IPS-20b (cell line): ENCODE measurements around the gene TUFM.
"Not testable (repeated sequence)": the region's sequence is repeated elsewhere in the genome, so short reads cannot be mapped to it uniquely, and the experiment has no call there.

Source experiments
- H3K27ac ChIP-seq: one replicate; pipeline ENCODE4 v1.5.1; 2013; ENCODE audit warnings: low read length
- H3K27me3 ChIP-seq: 2 replicates; pipeline ENCODE4 v1.6.1; 2013; ENCODE audit warnings: mild to moderate bottlenecking, low read length, inconsistent platforms; ENCODE audit not compliant: insufficient read depth
- H3K36me3 ChIP-seq: 2 replicates; pipeline ENCODE4 v1.6.1; 2013; ENCODE audit warnings: low read depth, mild to moderate bottlenecking, inconsistent platforms, low read length, moderate library complexity; ENCODE audit not compliant: insufficient read depth
- H3K4me1 ChIP-seq: 2 replicates; pipeline ENCODE4 v1.6.1; 2013; ENCODE audit warnings: mild to moderate bottlenecking, control low read depth, inconsistent platforms, low read length, moderate library complexity; ENCODE audit not compliant: insufficient read depth
- H3K4me3 ChIP-seq: 2 replicates; pipeline ENCODE4 v1.5.1; 2013; ENCODE audit warnings: mild to moderate bottlenecking, low read length, inconsistent platforms
- H3K9ac ChIP-seq: 2 replicates; pipeline ENCODE4 v1.6.1; 2013; ENCODE audit warnings: low read depth, mild to moderate bottlenecking, inconsistent platforms, low read length, moderate library complexity
- H3K9me3 ChIP-seq: 2 replicates; pipeline ENCODE4 v1.6.1; 2013; ENCODE audit warnings: mild to moderate bottlenecking, low read depth, low read length, inconsistent platforms; ENCODE audit not compliant: insufficient read depth

Gene TUFM

DNA sequence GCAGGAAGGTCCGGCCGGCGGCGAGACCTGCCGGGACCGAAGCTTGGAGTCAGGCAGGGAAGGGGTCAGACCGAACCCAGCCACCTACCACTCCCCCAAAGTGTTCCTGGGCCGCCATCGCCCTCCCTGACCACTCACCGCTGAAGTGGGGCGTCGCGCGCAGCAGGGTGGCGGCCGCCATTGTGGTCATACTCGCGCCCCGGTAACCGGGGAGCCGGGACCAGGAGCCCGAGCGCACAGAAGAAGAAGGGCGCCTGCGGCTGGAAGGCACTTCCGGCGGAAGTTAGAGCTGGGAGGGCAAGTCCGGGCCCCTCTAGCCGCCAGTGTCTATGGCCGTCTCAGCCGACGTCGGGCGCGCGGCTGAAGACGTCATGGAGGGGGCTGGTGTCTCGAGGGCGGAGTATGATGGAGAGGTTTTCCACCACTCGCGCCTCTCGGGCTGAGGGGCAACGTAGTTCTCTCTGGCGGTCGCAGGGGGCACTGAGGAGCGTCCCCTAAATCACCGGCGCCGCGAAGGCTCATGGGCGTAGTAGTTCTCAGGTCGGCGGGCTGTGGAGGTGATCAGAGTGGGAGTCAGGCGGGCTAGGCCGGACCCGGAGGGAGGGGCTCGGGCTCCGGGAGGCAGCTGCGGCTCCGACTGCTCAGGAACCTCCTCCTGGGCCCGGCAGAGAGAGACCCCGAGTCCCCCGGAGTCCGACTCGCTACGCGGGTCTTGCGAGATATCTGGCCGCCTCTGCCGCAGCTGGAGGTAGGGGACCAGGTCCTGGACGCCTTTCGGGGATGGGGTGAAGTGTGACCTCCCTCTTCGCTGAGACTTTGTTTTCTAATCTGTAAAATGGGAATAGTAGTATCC, at the start of gene TUFM:
TUFM (minus strand) TSS at position 269 of the 853 bp plus-strand sequence; CDS start at position 190, 79 bp downstream.
- H3K4me1 ChIP-seq: peaks cover 7% of the 10 kb centered on the region
- H3K36me3 ChIP-seq: peaks cover 36% of the 10 kb centered on the region
- H3K27ac ChIP-seq: peak within 1 kb of the TSS; percentile 7
- H3K27me3 ChIP-seq: no peaks in the 10 kb centered on the region
- peak within 1 kb of the TSS; percentile 96 for H3K9ac ChIP-seq
- H3K9me3 ChIP-seq: no peaks in the 10 kb centered on the region
- peak within 1 kb of the TSS; percentile 97 for H3K4me3 ChIP-seq

- Histone ChIP-seq H3K9ac (no peak overlapping the region), H3K27me3 (no peaks in the 10 kb centered on the region), H3K36me3 (no peaks in the 10 kb centered on the region), H3K4me1 (no peaks in the 10 kb centered on the region), H3K27ac (no peak overlapping the region), H3K9me3 (no peaks in the 10 kb centered on the region), H3K4me3 (no peak overlapping the region)
Measured at GRCh38 chr16:28895609-28896008, 49.5 kb upstream of the TUFM start.

DNA sequence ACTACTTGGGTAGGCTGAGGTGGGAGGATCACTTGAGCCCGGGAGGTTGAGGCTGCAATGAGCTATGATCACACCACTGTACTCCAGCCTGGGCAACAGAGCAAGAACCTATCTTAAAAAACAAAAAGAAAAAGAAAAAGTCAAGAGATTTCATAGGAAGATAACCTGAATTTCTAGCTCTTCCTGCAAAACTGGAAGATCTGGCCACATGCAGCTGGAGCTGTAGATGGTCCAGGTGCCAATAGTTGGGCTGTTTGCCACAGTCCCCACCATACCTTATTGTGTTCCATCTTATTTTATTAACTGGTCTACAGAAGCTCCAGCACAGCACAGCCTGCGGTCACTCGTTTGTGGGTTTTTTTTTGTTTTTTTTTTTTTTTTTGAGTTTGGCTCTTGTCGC, 47.1 kb upstream of the TUFM start:
- no peak overlapping the region for H3K4me3 ChIP-seq
- H3K36me3 ChIP-seq: no peaks in the 10 kb centered on the region
- H3K9ac ChIP-seq: no peak overlapping the region
- H3K9me3 ChIP-seq: no peaks in the 10 kb centered on the region
- H3K4me1 ChIP-seq: no peaks in the 10 kb centered on the region
- no peaks in the 10 kb centered on the region for H3K27me3 ChIP-seq
- H3K27ac ChIP-seq: no peak overlapping the region

GRCh38 chr16:28891964-28892890, 46.1 kb upstream of the TUFM start:
- Histone ChIP-seq H3K4me1 (no peaks in the 10 kb centered on the region), H3K36me3 (no peaks in the 10 kb centered on the region), H3K9ac (no peak overlapping the region; the same call in 1 of the 2 replicates), H3K9me3 (no peaks in the 10 kb centered on the region), H3K27me3 (no peaks in the 10 kb centered on the region), H3K27ac (no peak overlapping the region), H3K4me3 (no peak overlapping the region)

DNA sequence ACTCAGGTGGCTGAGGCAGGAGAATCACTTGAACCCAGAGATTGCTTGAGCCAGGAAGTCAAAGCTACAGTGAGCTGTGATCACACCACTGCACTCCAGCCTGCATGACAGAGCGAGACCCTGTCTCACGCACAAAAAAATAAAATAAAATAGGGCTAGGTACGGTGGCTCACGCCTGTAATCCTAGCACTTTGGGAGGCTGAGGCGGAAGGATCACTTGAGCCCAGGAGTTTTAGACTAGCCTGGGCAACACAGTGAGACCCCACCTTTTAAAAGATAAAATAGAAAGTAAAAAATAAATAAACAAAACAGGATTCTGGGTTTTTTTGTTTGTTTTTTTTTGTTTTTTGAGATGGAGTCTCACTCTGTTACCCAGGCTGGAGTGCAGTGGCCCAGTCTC, 44.2 kb upstream of the TUFM start:
- not testable (repeated sequence) for H3K9ac ChIP-seq, H3K9me3 ChIP-seq, H3K27me3 ChIP-seq, H3K27ac ChIP-seq, H3K36me3 ChIP-seq, H3K4me1 ChIP-seq, H3K4me3 ChIP-seq

GRCh38 chr16:28886945-28887344, 40.8 kb upstream of the TUFM start:
- peaks cover 6% of the 10 kb centered on the region; the same call in 1 of the 2 replicates for H3K4me1 ChIP-seq
- H3K4me3 ChIP-seq: no peak overlapping the region
- H3K27ac ChIP-seq: no peak overlapping the region
- H3K9ac ChIP-seq: no peak overlapping the region
- no peaks in the 10 kb centered on the region for H3K36me3 ChIP-seq
- H3K27me3 ChIP-seq: no peaks in the 10 kb centered on the region
- no peaks in the 10 kb centered on the region for H3K9me3 ChIP-seq

GRCh38 chr16:28884045-28884444, 37.9 kb upstream of the TUFM start:
- no peaks in the 10 kb centered on the region for H3K9me3 ChIP-seq
- no peak overlapping the region for H3K9ac ChIP-seq
- no peak overlapping the region for H3K27ac ChIP-seq
- H3K36me3 ChIP-seq: no peaks in the 10 kb centered on the region
- H3K27me3 ChIP-seq: peaks cover 15% of the 10 kb centered on the region
- peaks cover 6% of the 10 kb centered on the region; the same call in 1 of the 2 replicates for H3K4me1 ChIP-seq
- H3K4me3 ChIP-seq: no peak overlapping the region

DNA sequence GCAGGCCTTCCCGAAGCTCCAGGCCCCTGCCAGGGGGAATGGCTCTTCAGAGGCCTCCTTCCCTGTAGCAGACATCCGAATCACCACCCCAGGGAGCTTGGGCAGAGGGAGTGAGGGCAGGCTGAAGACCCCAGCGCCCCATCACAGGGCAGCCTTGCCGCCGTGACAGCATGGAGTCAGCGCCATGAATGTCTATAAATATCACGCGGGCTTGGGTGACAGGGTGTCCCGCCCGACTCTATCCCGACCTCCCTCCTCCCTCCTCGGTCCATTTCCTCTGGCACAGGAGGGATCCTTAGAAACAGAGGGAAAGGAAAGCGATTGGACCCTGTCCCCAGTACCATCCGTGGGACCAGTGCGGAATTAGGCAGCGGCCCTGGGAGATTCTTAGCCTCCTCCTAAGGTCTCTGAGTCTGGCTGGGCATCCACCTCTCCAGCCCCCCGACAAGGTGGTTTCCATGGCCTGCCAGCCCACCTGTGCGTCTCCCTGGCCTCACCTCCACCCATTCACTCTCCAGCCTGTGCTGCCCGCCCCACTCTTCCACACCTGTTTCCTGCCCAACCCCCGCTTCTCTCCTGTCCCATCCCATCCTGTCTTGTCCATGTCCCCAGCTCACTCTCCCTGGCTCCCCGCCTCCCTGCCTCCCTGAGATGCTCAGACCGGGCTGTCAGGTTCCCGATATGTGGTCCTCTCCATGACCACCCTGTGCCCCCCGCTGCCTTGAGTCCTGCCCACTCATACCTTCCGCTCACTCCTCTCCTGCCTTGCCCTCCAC, 37.3 kb upstream of the TUFM start:
- Histone ChIP-seq H3K9me3 (no peaks in the 10 kb centered on the region), H3K4me3 (no peak overlapping the region), H3K27me3 (peaks cover 15% of the 10 kb centered on the region), H3K4me1 (peaks cover 10% of the 10 kb centered on the region; the same call in 1 of the 2 replicates), H3K36me3 (no peaks in the 10 kb centered on the region), H3K27ac (no peak overlapping the region), H3K9ac (peak overlapping the region; percentile 2; the same call in 1 of the 2 replicates)

DNA sequence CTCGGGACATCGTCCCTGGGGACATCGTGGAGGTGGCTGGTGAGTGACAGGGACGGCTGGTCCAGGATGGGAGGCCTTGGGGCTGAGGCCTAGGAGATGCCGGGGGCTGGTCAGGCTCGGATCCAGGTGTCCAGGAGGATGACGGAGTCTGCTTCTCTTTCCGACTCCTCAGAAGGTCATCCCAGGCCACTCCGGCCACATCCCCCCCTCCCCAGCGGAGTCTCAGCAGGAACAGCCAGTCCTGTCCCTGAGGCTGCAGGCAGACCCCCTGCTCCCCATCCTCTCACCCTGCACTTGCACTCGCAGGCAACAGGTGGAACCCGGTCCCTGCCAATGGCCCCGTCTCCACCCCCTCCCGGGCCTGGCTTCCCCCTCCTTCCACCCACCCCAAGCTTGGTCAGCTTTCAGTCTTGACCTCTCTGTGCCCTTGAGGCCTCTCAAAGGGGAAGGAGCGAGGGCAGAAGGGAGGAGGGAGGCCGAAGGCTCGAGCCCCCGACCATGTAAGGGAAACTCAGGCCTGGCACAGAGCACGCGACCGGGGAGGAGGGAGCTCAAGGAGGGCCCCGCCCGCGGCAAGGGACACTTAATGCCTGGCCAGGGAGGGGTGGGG, 36.5 kb upstream of the TUFM start:
- Histone ChIP-seq H3K4me1 (peaks cover 12% of the 10 kb centered on the region; the same call in 1 of the 2 replicates), H3K4me3 (no peak overlapping the region), H3K27me3 (peaks cover 15% of the 10 kb centered on the region), H3K27ac (no peak overlapping the region), H3K9me3 (no peaks in the 10 kb centered on the region), H3K36me3 (no peaks in the 10 kb centered on the region), H3K9ac (peak overlapping the region; percentile 2; the same call in 1 of the 2 replicates)

GRCh38 chr16:28881565-28881964, 35.4 kb upstream of the TUFM start:
- H3K9me3 ChIP-seq, H3K4me3 ChIP-seq, H3K27ac ChIP-seq, H3K36me3 ChIP-seq, H3K9ac ChIP-seq: not testable (repeated sequence)
- H3K27me3 ChIP-seq: peaks cover 15% of the 10 kb centered on the region
- peaks cover 12% of the 10 kb centered on the region; the same call in 1 of the 2 replicates for H3K4me1 ChIP-seq

DNA sequence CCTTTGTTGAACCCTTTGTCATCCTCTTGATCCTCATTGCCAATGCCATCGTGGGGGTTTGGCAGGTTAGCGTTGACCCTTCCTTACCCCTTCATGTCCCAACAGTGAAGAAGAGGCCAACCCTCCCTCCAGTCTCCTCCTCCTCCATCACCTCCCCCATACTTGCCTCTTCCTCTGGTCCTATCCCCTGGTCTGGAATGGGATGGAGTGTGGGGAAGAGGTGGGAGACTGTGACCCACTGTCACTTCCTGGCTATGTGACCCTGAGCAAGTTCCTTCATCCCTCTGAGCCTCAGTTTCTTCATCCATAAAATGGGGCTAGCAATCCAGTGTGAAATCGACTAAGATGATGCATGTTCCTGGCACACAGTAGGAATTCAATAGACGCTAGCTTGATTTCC, 34.8 kb upstream of the TUFM start:
- Histone ChIP-seq H3K27ac (no peak overlapping the region), H3K4me3 (peak overlapping the region; percentile 96; the same call in 1 of the 2 replicates), H3K9ac (no peak overlapping the region; the same call in 1 of the 2 replicates)

More for the DNA sequence above, 34.8 kb upstream of the TUFM start:
- peaks cover 15% of the 10 kb centered on the region for H3K27me3 ChIP-seq
- H3K36me3 ChIP-seq: no peaks in the 10 kb centered on the region
- H3K4me1 ChIP-seq: peaks cover 12% of the 10 kb centered on the region; the same call in 1 of the 2 replicates
- no peaks in the 10 kb centered on the region for H3K9me3 ChIP-seq
